ENCODE data around the gene MTX2. TPM values are rescaled to one million over a fixed set of nuclear protein-coding genes. Genes with fewer than 3 reads are reported as not detected.

Gene MTX2
- total RNA-seq, 1 donor, result 18.3 TPM

DNA sequence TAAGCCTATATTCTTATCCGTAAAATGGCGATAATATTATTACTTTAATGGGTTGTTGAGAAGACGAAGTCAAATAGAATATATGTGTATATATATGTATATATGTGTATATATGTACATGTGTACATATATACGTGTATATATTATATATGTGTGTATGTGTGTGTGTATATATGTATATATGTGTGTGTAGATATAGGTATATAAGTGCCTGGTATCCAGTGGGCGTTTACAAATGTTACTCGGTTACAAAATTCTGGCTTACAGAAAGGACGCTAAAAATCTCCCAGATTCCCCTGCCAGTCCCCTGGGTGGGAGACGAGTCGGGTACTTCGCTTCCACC is 295 bp upstream of the MTX2 start:
- peak overlapping the region; percentile 86 for H3K4me3 ChIP-seq (ENCODE audit: low read depth, low read length)
- no peak for TF ChIP-seq CTCF (IDR thresholded peaks at IDR 0.05; ENCODE audit: insufficient read depth, low read length)
- DNase-seq (ENCODE audit: low read depth), result no peak

- peak overlapping the region; percentile 86 for H3K4me3 ChIP-seq (ENCODE audit: low read depth, low read length)
- no peak for TF ChIP-seq CTCF (IDR thresholded peaks at IDR 0.05; ENCODE audit: insufficient read depth, low read length)
- DNase-seq (ENCODE audit: low read depth), result no peak
These were observed 983 bp downstream of the MTX2 start for GRCh38 chr2:176270100-176270750.

DNA sequence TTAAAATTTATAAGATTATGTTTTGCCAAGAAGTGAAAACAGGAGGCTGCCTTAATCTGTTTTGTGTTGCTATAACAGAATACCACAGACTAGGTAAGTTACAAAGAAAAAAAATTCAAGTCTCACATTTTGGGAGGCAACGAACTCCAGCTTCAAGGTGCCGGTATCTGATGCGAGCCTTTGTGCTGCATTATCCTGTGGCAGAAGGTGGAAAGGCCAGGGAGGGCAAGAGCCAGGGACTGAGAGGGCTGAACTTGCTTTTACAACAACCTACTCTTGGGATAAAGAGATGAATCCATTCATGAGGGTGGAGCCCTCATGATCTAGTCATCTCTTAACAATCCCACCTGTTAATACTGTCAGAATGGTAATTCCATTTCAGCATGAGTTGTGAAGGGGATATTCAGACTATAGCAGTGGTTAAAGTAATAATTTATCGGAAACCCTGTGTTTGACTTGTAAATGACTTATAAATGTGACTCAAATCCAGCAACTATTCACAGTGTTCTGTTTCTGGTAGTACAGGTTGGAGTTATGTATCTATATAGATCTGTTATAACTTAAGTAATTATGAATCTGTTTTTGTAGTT is 3.7 kb downstream of the MTX2 start:
- TF ChIP-seq CTCF (IDR thresholded peaks at IDR 0.05; ENCODE audit: insufficient read depth, low read length), result no peak
- no peak for DNase-seq (ENCODE audit: low read depth)
- H3K4me3 ChIP-seq (ENCODE audit: low read depth, low read length), result no peak overlapping the region

- no peak overlapping the region for H3K4me3 ChIP-seq (ENCODE audit: low read depth, low read length)
- DNase-seq (ENCODE audit: low read depth), result no peak
- TF ChIP-seq CTCF (IDR thresholded peaks at IDR 0.05; ENCODE audit: insufficient read depth, low read length), result no peak
These were observed 9.7 kb downstream of the MTX2 start for GRCh38 chr2:176278927-176279326.

DNA sequence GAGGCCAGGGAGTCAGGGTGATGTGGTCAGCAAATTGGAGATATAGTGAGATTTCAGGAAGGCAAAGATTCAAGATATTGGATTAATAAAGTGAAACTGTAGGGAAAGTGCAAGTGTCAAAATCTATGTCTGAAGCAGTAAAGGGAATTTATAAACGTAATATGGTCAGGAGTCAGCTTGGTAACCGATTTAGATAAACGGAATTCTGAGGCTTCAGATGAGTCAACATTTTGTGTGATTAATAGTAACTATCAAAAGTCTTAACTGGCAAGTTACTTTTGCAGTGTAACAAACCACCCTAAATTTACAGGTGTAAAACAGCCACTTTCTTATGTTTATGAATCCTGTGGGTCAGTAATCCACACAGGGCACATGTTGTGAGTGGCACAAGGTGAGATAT is 10.9 kb downstream of the MTX2 start:
- no peak for DNase-seq (ENCODE audit: low read depth)
- no peak for TF ChIP-seq CTCF (IDR thresholded peaks at IDR 0.05; ENCODE audit: insufficient read depth, low read length)

DNA sequence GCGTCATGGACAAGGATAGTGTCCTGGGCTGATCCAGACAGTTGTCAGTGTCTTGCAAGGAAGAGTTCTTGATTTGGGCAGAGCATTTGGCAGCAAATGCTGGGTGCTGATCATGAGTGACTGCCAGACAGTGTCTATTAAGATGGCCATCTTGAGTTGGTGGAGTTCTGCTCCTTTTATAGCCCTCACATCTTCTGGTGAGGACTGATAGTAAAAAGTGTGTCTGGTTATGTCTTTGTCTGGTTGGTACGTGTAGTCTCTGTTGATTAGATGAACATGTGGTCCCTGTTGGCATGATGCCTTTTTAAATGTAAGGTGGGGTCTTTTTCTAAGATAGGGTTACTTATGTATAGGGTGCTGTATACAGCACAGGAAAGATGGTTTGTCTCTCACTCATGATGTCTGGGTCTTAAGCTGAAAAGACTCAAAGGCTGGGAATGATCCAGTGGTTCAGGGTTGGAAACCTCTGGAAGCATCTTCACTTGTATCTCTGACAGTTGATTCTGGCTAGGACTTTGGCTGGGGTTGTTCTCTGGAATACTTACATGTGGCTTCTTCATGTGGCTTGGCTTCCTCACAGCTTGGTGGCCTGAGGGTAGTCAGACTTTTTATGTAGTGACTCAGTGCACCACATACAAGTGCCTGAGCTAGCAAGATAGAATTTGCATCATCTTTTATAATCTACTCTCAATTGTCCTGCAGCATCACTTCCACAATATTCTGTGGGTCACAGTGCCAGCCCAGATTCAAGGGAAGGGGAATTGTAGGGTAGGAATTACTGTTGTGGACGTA is 11.8 kb downstream of the MTX2 start:
- no peak for TF ChIP-seq CTCF (IDR thresholded peaks at IDR 0.05; ENCODE audit: insufficient read depth, low read length)
- no peak overlapping the region for H3K4me3 ChIP-seq (ENCODE audit: low read depth, low read length)
- DNase-seq (ENCODE audit: low read depth), result peak; percentile 14

More for the DNA sequence above, 10.9 kb downstream of the MTX2 start:
- no peak overlapping the region for H3K4me3 ChIP-seq (ENCODE audit: low read depth, low read length)

Measured in fibroblast of the aortic adventitia (primary cell).